Peyer's patch (tissue), 4 donors: ENCODE measurements around the gene USH2A.

ENCODE experiments used
- CTCF ChIP-seq, 6 experiments: fragments of 450-650 bp in 4 of 6; fragments of 200-600 bp in 2 of 6; sonication (generic) in 1 of 6; IDR thresholded peaks; one replicate each; pipeline ENCODE4 v1.5.1; 2017 to 2019; ENCODE audit warnings: antibody characterized with exemption in 6 of 6, mild to moderate bottlenecking in 3 of 6, moderate library complexity in 1 of 6
- POLR2A ChIP-seq, 2 donors: fragments of 450-650 bp; IDR thresholded peaks; one replicate each; pipeline ENCODE4 v1.5.1; 2017; ENCODE audit warnings: antibody characterized with exemption in 2 of 2, mild to moderate bottlenecking in 2 of 2, moderate library complexity in 2 of 2

GRCh38 chr1:215792446-215792845 lies 630.8 kb downstream of the USH2A start:
- TF ChIP-seq CTCF (IDR thresholded peaks at IDR 0.05) (no peak), POLR2A (IDR thresholded peaks at IDR 0.05) (no peak)
